Fibroblast of the conjunctiva (primary cell): ENCODE results near the gene ZNF274.
"Not testable (repeated sequence)": the region's sequence is repeated elsewhere in the genome, so short reads cannot be mapped to it uniquely, and the experiment has no call there.

ENCODE experiments used
- DNase-seq: peaks from one replicate; pipeline ENCODE4 v3.0.0-alpha.2; 2010; ENCODE audit warnings: low read depth

ZNF274 gene

DNA sequence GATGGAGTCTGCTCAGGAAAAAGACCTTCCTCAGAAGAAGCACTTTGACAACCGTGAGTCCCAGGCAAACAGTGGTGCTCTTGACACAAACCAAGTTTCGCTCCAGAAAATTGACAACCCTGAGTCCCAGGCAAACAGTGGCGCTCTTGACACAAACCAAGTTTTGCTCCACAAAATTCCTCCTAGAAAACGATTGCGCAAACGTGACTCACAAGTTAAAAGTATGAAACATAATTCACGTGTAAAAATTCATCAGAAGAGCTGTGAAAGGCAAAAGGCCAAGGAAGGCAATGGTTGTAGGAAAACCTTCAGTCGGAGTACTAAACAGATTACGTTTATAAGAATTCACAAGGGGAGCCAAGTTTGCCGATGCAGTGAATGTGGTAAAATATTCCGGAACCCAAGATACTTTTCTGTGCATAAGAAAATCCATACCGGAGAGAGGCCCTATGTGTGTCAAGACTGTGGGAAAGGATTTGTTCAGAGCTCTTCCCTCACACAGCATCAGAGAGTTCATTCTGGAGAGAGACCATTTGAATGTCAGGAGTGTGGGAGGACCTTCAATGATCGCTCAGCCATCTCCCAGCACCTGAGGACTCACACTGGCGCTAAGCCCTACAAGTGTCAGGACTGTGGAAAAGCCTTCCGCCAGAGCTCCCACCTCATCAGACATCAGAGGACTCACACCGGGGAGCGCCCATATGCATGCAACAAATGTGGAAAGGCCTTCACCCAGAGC is 29.6 kb downstream of the ZNF274 start:
- no peak for DNase-seq

DNA sequence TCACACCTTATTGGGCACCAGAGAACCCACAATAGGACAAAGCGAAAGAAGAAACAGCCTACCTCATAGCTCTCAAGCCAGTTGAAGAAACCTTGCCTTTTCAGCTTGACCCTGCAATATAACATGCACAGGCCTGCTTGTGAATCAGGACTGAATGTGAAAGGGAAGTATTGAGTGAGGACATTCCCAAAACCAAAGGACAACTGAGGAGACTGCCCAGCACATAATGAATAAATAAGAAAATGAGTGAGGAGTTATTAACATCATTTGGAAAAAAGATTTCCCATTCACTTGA is 30.2 kb downstream of the ZNF274 start:
- DNase-seq, result no peak

DNA sequence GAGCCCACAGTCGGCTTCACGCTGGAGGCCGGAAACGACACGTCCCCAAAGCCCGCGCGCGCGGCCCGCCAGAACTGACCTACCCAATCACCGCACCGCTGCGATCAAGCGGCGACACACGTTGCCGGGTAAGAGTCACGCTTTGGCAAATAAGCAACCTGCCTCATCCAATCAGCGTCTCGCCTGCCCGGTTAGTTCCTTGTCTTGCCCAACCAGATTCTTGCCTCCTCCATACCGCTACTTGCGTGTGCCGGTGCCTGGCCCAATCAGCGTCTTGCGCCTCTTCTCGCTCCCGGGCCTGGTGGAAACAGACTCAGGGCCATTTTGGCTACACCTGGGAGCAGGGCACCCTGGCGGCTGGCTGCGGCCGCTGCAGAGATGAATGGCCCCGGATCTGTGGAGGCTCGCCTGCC is 34.2 kb downstream of the ZNF274 start:
- DNase-seq, result no peak

DNA sequence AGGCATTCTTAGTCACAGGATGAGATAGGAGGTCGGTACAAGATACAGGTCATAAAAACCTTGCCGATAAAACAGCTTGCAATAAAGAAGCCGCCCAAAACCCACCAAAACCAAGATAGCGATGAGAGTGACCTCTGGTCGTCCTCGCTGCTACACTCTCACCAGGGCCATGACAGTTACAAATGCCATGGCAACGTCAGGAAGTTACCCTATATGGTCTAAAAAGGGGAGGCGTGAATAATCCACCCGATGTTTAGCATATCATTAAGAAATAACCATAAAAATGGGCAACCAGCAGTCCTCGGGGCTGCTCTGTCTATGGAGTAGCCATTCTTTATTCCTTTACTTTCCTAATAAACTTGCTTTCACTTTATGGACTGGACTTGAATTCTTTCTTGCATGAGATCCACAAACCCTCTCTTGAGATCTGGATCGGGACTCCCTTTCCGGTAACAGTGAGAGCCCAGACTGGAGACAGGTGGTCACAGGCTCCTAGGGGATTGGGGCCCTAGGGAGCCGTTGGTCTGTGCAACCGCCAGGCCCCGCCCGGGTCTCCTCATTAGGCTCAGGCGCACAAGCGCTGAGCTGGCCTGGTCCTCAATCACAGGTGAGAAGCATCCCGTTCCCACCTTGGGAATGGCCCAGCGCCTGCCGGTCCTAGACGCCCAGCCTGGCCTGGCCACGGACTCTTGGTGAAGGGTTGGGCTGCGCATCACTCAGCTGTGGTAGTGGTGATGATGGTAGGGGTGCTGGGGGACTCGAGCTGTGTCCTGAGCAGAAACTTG is 34.9 kb downstream of the ZNF274 start:
- DNase-seq, result no peak

DNA sequence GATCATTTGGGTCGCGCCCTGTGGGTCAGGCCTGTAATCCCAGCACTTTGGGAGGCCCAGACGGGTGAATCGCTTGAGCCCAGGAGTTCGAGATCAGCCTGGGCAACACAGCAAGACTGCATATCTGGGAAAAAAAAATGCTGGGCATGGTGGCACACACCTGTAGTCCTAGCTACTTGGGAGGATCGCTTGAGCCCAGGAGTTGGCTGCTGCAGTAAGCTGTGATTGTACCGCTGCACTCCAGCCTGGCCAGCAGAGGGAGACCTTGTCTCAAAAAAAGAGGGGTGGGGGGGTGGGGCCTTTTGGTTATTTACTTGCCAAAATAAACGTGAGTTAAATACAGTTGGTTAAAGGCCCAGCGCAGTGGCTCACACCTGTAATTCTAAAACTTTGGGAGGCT is 36.0 kb downstream of the ZNF274 start:
- DNase-seq, result no peak

DNA sequence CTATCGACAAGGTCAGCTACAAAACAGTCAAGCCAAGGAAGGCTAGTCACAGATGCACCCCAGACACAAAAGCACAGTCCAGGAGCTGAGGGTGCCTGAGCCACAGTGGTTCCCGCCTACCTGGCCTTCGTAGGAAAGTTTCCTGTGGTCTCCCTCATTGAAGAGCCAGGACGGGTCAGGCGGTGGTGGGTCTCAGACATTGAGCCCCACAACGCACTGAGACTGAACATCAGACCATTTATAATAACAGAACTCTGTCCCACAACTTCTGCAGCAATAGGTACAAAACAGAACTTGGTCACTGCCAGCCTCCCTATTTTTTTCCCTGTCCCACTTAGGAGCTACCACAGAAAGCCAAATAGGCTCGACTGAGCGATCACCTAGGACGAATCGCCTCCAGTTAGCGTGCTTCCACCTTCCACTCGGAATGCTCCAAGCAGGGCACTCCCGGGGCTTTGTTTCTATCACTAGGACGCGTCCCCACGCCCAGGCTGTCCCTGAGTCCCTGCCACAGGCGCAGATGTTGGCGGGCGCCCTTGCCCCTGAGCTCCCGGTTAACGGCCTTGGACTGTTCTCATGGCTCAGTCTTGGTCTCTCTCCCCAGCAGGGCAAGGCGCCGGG is 45.2 kb downstream of the ZNF274 start:
- DNase-seq, result no peak

DNA sequence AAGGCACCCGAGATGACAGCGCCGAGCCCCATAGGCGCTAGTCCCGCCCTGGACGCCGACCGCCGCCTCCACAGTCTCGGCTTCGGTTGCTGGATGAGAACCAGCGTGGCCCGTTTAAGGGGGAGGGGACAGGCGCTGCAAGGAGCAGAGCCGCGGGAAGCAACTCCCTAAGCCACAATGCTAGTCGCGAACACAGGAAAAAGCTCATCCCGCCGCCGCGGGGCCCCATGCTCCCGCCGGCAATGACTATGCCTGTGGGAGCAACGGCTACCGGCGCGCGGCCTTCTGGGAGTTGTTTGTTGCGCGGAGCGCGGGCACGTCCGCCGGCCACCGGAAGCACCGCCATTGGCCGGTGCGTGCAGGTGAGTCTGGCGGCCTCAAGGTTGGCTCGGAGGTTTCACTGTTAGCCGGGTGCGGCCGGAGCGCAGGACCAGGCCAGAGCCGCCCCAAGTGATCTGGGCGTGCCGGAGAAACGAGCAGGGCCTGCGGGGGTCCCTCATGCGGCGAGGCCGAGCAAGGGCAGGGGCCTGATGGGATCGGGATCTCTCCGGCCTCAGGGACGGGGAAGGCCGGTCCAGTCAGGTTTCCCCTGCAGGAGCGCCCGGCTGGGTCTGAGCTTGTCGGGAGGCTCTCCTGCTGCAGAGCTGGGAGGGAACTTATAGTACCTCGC is 45.9 kb downstream of the ZNF274 start, which contains the start of gene ZNF544:
TSS of gene ZNF544 (plus strand) at position 330 of the 670 bp plus-strand sequence. CDS start 15,110 bp downstream, outside the sequence.
- DNase-seq, result peak; percentile 32

DNA sequence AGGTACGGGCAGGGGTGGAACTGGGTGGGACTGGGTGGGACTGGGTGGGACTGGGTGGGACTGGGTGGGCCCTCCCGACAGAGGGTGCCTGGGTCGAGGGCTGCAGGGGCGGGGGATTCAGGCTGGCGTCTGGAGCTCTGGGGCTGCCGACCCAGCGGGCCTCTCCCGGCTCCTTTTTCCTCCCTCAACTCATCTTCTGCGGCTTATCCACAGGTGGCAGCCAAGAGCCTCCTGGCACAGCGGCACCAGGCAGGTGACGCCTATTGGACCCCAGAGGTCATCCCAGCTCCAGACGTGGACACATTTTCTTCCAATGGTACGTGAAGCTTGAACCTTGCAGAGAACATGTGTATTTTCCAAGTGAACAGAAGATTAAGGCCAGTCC is 46.4 kb downstream of the ZNF274 start:
- DNase-seq, result peak; percentile 14

DNA sequence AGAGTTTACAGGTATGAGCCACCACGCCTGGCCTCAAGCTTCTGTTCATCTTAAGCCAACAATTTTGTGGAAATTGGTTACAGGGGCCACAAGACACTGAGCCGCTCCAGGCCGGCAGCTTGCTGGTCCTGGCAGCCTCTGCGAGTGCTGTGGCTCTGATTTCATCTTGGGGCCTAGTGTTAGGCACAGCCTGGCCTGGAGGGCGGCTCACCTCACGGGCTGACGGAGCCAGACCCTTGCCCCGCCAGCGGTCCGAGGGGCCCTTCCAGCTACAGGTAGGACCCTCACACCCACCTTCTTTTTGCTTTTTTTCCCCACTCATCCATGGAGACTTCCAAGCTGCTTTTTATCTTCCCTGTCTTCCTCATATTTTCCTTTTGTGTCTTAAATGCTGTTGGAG is 54.5 kb downstream of the ZNF274 start:
- no peak for DNase-seq

DNA sequence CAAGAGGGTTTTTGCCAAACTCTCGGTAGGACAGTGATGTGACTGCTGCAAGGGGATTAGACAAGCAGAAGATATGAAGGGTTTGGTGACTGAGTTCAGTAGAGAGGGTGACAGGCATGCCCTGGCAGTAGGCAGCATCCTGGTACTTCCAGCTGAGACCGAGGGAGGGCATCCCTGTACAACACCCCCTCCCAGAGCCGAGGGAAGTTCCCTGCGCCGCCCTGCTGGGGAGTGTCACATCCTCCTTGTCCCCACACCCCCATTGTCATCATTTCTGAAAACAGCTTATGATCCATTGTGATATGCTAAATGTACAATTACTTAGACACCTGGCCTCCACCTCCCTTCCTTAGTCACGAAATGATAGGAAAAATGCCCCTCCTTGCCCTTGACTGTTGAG is 60.5 kb downstream of the ZNF274 start:
- no peak for DNase-seq

DNA sequence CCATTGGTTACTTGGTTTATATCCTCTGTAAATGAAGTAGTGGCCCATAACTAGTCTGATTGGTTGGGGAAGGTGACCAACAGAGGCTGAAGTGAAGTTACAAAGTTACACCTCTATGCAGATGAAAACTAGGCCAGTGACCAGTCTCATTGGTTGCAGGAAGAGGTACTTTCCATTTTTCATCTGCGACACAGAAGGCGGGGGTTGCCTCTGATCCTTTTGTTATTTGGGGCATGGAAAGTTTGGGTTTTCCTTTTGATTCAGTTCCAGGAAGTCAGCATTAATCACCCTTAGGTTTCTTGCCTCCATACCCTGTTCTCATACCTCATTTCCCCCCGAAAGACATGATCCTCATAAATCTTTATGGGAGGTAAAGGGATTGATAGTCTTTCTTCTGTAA is 66.0 kb downstream of the ZNF274 start:
- no peak for DNase-seq

DNA sequence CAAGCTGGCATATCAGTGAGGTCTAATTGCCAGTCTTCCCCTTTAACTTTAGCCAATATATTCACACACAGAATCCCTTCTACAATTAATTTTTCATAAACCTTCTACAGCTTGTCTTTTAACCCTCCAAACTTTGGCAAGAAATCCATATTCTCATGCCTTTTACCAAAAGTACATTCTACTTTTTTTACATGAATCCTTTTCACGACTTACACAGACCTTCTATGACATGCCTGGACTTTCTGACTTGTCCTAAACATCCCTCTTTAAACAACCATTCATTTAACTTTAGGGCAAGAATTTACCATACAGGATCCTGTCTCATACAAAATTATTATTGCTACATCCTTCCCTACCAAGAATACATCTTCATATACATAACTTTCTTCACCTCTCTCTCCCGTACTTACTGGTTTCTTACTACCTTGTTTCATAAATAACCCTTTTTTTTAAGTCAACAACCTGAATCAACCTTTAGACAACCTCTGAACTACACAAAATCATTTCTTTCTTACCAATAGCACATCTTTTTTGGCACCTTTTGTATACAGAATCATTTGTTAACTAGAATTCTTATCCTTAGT is 69.3 kb downstream of the ZNF274 start:
- no peak for DNase-seq

DNA sequence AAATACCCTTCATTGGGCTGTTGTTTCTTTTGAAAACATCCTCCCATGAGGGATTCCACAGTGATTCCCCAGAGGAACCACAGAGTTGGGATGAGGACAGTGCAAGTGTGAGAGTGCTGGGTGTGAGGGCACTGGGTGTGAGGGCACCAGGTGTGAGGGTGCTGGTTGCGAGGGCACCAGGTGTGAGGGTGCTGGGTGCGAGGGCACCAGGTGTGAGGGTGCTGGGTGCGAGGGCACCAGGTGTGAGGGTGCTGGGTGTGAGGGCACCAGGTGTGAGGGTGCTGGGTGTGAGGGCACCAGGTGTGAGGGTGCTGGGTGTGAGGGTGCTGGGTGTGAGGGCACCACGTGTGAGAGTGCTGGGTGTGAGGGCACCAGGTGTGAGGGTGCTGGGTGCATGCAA is 75.4 kb downstream of the ZNF274 start:
- not testable (repeated sequence) for DNase-seq

DNA sequence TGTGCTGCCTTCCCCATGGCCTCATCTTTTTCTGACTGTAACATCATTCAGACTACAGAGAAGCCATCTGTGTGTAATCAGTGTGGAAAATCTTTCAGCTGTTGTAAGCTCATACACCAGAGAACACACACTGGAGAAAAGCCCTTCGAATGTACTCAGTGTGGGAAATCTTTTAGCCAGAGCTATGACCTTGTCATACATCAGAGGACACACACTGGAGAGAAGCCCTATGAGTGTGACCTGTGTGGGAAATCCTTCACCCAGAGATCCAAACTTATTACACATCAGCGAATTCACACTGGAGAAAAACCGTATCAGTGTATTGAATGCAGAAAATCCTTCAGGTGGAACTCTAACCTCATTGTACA is 78.7 kb downstream of the ZNF274 start:
- no peak for DNase-seq

DNA sequence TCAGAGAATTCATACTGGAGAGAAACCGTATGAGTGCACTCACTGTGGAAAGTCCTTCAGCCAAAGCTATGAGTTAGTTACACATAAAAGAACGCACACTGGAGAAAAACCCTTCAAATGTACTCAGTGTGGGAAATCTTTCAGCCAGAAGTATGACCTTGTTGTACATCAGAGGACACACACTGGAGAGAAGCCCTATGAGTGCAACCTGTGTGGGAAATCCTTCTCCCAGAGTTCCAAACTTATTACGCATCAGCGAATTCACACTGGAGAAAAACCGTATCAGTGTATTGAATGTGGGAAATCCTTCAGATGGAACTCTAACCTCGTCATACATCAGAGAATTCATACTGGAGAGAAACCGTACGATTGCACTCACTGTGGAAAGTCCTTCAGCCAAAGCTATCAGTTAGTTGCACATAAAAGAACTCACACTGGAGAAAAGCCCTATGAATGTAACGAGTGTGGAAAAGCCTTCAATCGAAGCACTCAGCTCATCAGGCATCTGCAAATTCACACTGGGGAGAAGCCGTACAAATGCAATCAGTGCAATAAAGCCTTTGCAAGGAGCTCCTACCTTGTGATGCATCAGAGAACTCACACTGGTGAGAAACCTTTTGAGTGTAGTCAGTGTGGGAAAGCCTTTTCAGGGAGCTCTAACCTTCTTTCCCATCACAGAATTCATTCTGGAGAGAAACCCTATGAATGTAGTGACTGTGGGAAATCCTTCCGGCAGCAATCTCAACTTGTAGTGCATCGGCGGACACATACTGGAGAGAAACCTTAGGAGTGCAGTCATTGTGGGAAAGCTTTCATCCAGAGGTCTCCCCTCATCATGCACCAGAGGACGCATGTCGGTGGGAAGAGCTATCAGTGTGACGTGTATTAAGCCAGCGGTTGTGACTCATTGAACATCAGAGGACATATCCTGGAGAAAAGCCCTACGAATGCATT is 79.4 kb downstream of the ZNF274 start:
- no peak for DNase-seq

DNA sequence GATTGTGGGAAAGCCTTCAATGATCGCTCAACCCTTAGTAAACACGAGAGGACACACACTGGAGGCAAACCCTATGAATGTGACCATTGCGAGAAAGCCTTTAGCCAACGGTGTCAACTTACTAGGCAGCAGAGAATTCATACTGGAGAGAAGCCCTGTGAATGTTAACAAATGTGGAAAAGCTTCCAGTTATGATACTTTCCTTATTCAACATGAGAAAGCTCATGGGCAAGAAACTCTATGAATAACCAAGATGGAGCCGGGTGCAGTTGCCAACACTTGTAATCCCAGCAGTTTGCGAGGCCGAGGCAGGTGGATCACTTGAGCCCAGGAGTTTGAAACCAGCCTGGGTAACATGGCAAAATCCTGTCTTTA is 80.0 kb downstream of the ZNF274 start:
- no peak for DNase-seq
